H9 (cell line): Measurements from ENCODE around the gene IL1A. TPM values are rescaled to one million over a fixed set of nuclear protein-coding genes. Genes with fewer than 3 reads are reported as not detected.

Experiments
- DNase-seq: peaks from one replicate; pipeline ENCODE4 v3.0.0-alpha.2; 2017
- H2AFZ ChIP-seq: one replicate; pipeline ENCODE4 v1.6.1; 2013; ENCODE audit warnings: mild to moderate bottlenecking, low read length, control low read depth, moderate library complexity
- H2AK5ac ChIP-seq: 2 replicates; pipeline ENCODE4 v1.6.1; 2013; ENCODE audit warnings: low read length, control low read depth, mixed read lengths; ENCODE audit not compliant: insufficient read length
- H2BK120ac ChIP-seq: one replicate; pipeline ENCODE4 v1.6.1; 2013; ENCODE audit warnings: low read depth, mild to moderate bottlenecking, low read length, control low read depth, inconsistent platforms; ENCODE audit not compliant: poor library complexity, severe bottlenecking
- H2BK12ac ChIP-seq: 2 replicates; pipeline ENCODE4 v1.6.1; 2013; ENCODE audit warnings: low read length, control low read depth, mixed read lengths, low read depth; ENCODE audit not compliant: insufficient read length
- H2BK15ac ChIP-seq: 2 replicates; pipeline ENCODE4 v1.6.1; 2013; ENCODE audit warnings: low read depth, low read length, control low read depth
- H2BK20ac ChIP-seq: one replicate; pipeline ENCODE4 v1.6.1; 2013; ENCODE audit warnings: low read depth, mild to moderate bottlenecking, low read length, control low read depth, inconsistent platforms; ENCODE audit not compliant: poor library complexity, severe bottlenecking
- H2BK5ac ChIP-seq: 2 replicates; pipeline ENCODE4 v1.6.1; 2013; ENCODE audit warnings: low read length, control low read depth, mixed read lengths; ENCODE audit not compliant: insufficient read length
- H3K14ac ChIP-seq: 2 replicates; pipeline ENCODE4 v1.6.1; 2013; ENCODE audit warnings: low read length, control low read depth; ENCODE audit not compliant: insufficient read depth
- H3K18ac ChIP-seq: 2 replicates; pipeline ENCODE4 v1.6.1; 2013; ENCODE audit warnings: low read depth, mild to moderate bottlenecking, mixed read lengths, low read length, control low read depth; ENCODE audit not compliant: insufficient read length
- H3K23ac ChIP-seq: 2 replicates; pipeline ENCODE4 v1.6.1; 2013; ENCODE audit warnings: low read length, control low read depth, mixed read lengths, low read depth; ENCODE audit not compliant: insufficient read length
- H3K23me2 ChIP-seq: 2 replicates; pipeline ENCODE4 v1.6.1; 2013; ENCODE audit warnings: low read depth, mild to moderate bottlenecking, mixed read lengths, low read length, control low read depth; ENCODE audit not compliant: insufficient read length, poor library complexity, severe bottlenecking
- H3K27ac ChIP-seq: 2 replicates; pipeline ENCODE4 v1.5.1; 2013; ENCODE audit warnings: low read length, control low read depth, mixed read lengths, low read depth; ENCODE audit not compliant: insufficient read length
- H3K27me3 ChIP-seq: 2 replicates; pipeline ENCODE4 v1.6.1; 2013; ENCODE audit warnings: low read length, control low read depth, inconsistent platforms; ENCODE audit not compliant: insufficient read depth
- H3K4ac ChIP-seq: 2 replicates; pipeline ENCODE4 v1.6.1; 2013; ENCODE audit warnings: low read depth, mild to moderate bottlenecking, control low read depth, inconsistent platforms, low read length, moderate library complexity
- H3K4me1 ChIP-seq: 2 replicates; pipeline ENCODE4 v1.6.1; 2013; ENCODE audit warnings: low read length, control low read depth, inconsistent platforms; ENCODE audit not compliant: insufficient read depth
- H3K4me2 ChIP-seq: 2 replicates; pipeline ENCODE4 v1.6.1; 2013; ENCODE audit warnings: low read length, control low read depth, mixed read lengths; ENCODE audit not compliant: insufficient read length, insufficient read depth
- H3K56ac ChIP-seq: 2 replicates; pipeline ENCODE4 v1.6.1; 2013; ENCODE audit warnings: low read depth, mild to moderate bottlenecking, mixed read lengths, low read length, control low read depth; ENCODE audit not compliant: insufficient read length
- H3K79me1 ChIP-seq: 2 replicates; pipeline ENCODE4 v1.6.1; 2013; ENCODE audit warnings: low read depth, mild to moderate bottlenecking, moderate library complexity, low read length, control low read depth, inconsistent platforms; ENCODE audit not compliant: insufficient read depth, poor library complexity, severe bottlenecking
- H3K79me2 ChIP-seq: 2 replicates; pipeline ENCODE4 v1.6.1; 2013; ENCODE audit warnings: low read length, control low read depth, inconsistent platforms; ENCODE audit not compliant: insufficient read depth
- H3K9ac ChIP-seq: 2 replicates; pipeline ENCODE4 v1.6.1; 2013; ENCODE audit warnings: low read length, control low read depth, mixed read lengths; ENCODE audit not compliant: insufficient read length; ENCODE audit errors: extremely low read depth
- H3K9me3 ChIP-seq: one replicate; pipeline ENCODE4 v1.6.1; 2013; ENCODE audit warnings: low read depth, low read length, inconsistent platforms; ENCODE audit not compliant: control insufficient read depth
- H3T11ph ChIP-seq: one replicate; pipeline ENCODE4 v1.6.1; 2013; ENCODE audit warnings: mild to moderate bottlenecking, low read length, control low read depth, inconsistent platforms
- H4K20me1 ChIP-seq: one replicate; pipeline ENCODE4 v1.6.1; 2013; ENCODE audit not compliant: control insufficient read depth, insufficient read length, insufficient read depth
- H4K5ac ChIP-seq: 2 replicates; pipeline ENCODE4 v1.6.1; 2013; ENCODE audit warnings: low read depth, mild to moderate bottlenecking, mixed read lengths, low read length, control low read depth; ENCODE audit not compliant: insufficient read length
- H4K8ac ChIP-seq: replicated peaks from 2 replicates; pipeline ENCODE4 v1.6.1; 2013; ENCODE audit warnings: low read length, control low read depth, mixed read lengths, low read depth; ENCODE audit not compliant: insufficient read length
- H4K91ac ChIP-seq: 2 replicates; pipeline ENCODE4 v1.6.1; 2013; ENCODE audit warnings: low read depth, mild to moderate bottlenecking, moderate library complexity, mixed read lengths, low read length, control low read depth; ENCODE audit not compliant: insufficient read length
- H3K27ac Mint-ChIP-seq, 3 experiments: 2 replicates in 2 of 3; 3 replicates in 1 of 3; pipeline ENCODE4 v1.8.0; 2020 to 2021; ENCODE audit warnings: mixed read lengths in 3 of 3, mild to moderate bottlenecking in 1 of 3, moderate library complexity in 1 of 3
- H3K27me3 Mint-ChIP-seq: 2 replicates; pipeline ENCODE4 v1.8.0; 2021; ENCODE audit warnings: low read depth, mild to moderate bottlenecking, moderate library complexity, mixed read lengths
- H3K36me3 Mint-ChIP-seq, 3 experiments: 2 replicates in 2 of 3; 3 replicates in 1 of 3; pipeline ENCODE4 v1.8.0; 2020 to 2021; ENCODE audit warnings: low read depth in 3 of 3, mixed read lengths in 3 of 3; ENCODE audit not compliant: insufficient read depth in 1 of 3
- H3K4me1 Mint-ChIP-seq, 2 experiments: 2 replicates each; pipeline ENCODE4 v1.8.0; 2020; ENCODE audit warnings: mixed read lengths in 2 of 2
- H3K4me3 Mint-ChIP-seq, 2 experiments: 2 replicates in 1 of 2; 3 replicates in 1 of 2; pipeline ENCODE4 v1.8.0; 2020 to 2021; ENCODE audit warnings: mild to moderate bottlenecking in 2 of 2, mixed read lengths in 2 of 2, moderate library complexity in 1 of 2
- H3K9me3 Mint-ChIP-seq, 2 experiments: 2 replicates in 1 of 2; 3 replicates in 1 of 2; pipeline ENCODE4 v1.8.0; 2020; ENCODE audit warnings: mild to moderate bottlenecking in 2 of 2, mixed read lengths in 2 of 2, moderate library complexity in 1 of 2
- CTCF ChIP-seq: fragments of 200-600 bp; sonication (generic); conservative IDR thresholded peaks from 3 replicates; pipeline ENCODE4 v1.8.0; 2021; ENCODE audit warnings: antibody characterized with exemption, mild to moderate bottlenecking
- WGBS: extraction: QIAGEN DNeasy Blood & Tissue Kit; methylation state at CpG from one replicate; pipeline ENCODE4 v1.1.7; 2013; ENCODE audit warnings: missing lambda C conversion rate, low lambda C conversion rate, mixed read lengths; ENCODE audit not compliant: insufficient read length; ENCODE audit errors: extremely low coverage; 5-methylcytosine and 5-hydroxymethylcytosine counted together
- total RNA-seq: library from RNA; stranded (reverse); gene quantifications from 2 replicates; pipeline ENCODE4 v1.2.1, GENCODE V29; 2021

The IL1A gene
- total RNA-seq, 1 experiment from 2014 or later, result 0.35 TPM

GRCh38 chr2:112726487-112727190 lies 57.7 kb downstream of the IL1A start:
- Mint-ChIP-seq H3K27ac (no peak overlapping the region), H3K27me3 (no peaks in the 10 kb centered on the region), H3K4me3 (no peak overlapping the region), H3K4me1 (peaks cover 6 to 10% of the 10 kb centered on the region in 2 experiments; a peak in 2 of 4 replicates), H3K36me3 (no peaks in the 10 kb centered on the region; a peak in 1 of 7 replicates), H3K9me3 (no peaks in the 10 kb centered on the region)
- Histone ChIP-seq H3K56ac (no peak overlapping the region), H4K20me1 (no peaks in the 10 kb centered on the region), H2AK5ac (no peak overlapping the region), H3K9me3 (no peaks in the 10 kb centered on the region), H2BK5ac (no peak overlapping the region), H3K18ac (peak overlapping the region; percentile 15), H3K79me2 (no peaks in the 10 kb centered on the region), H3K23ac (no peak overlapping the region), H4K8ac (no peak overlapping the region), H3K4me1 (no peaks in the 10 kb centered on the region), H3K27me3 (no peaks in the 10 kb centered on the region), H3K23me2 (no peaks in the 10 kb centered on the region), H2BK15ac (no peak overlapping the region), H3K4ac (no peak overlapping the region), H2BK120ac (no peak overlapping the region), H3K9ac (no peak overlapping the region), H4K91ac (no peak overlapping the region), H3K4me2 (no peak overlapping the region), H2AFZ (peak overlapping the region; percentile 50), H3K14ac (peak overlapping the region; percentile 66; the same call in 1 of the 2 replicates), H3K79me1 (no peaks in the 10 kb centered on the region), H3K27ac (no peak overlapping the region), H2BK20ac (no peak overlapping the region), H3T11ph (no peak overlapping the region), H4K5ac (no peak overlapping the region), H2BK12ac (no peak overlapping the region)
- peak; percentile 98 for TF ChIP-seq CTCF
- DNase-seq, result peak; percentile 95
- WGBS, result no CpG with 5 or more reads among the region's 19 CpGs
